CD4-positive, alpha-beta T cell (primary cell): ENCODE measurements around the gene CACNA1G. TPM values are rescaled to one million over a fixed set of nuclear protein-coding genes. Genes with fewer than 3 reads are reported as not detected.

Experiments used
- ATAC-seq: fragments of 200-7000 bp; cut with Tn5 transposase; one replicate; pipeline ENCODE4 v1.10.0; 2022; ENCODE audit warnings: mild to moderate bottlenecking; ENCODE audit not compliant: poor library complexity
- CTCF ChIA-PET: fragments of 350-600 bp; sonication (Branson Sonifier 250); formaldehyde crosslinking; loops from one replicate; lab custom pipeline; 2021; ENCODE audit warnings: antibody characterized with exemption, inconsistent platforms; lab: Charles Lee
- POLR2A ChIA-PET: fragments of 350-600 bp; sonication (Branson Sonifier 250); formaldehyde crosslinking; loops from one replicate; lab custom pipeline; 2021; ENCODE audit warnings: antibody characterized with exemption, inconsistent platforms; lab: Charles Lee
- DNase-seq, 14 experiments: peaks; one replicate each; pipeline ENCODE4 v3.0.0-alpha.2; 2013 to 2020; ENCODE audit warnings: mixed read lengths in 2 of 14
- H3K27ac ChIP-seq, 2 donors: one replicate each; pipeline versions ENCODE4 v1.5.1 to v1.7.0; 2013; ENCODE audit warnings: low read length in 2 of 2, low read depth in 1 of 2, mild to moderate bottlenecking in 1 of 2
- H3K27me3 ChIP-seq, 2 experiments: 1 replicate in 1 of 2; 2 replicates in 1 of 2; pipeline versions ENCODE4 v1.6.1 to v1.7.0; 2013; ENCODE audit warnings: low read length in 2 of 2, control low read depth in 1 of 2, mild to moderate bottlenecking in 1 of 2, moderate library complexity in 1 of 2; ENCODE audit not compliant: insufficient read depth in 2 of 2, control insufficient read depth in 1 of 2
- H3K36me3 ChIP-seq: one replicate; pipeline ENCODE4 v1.6.1; 2013; ENCODE audit warnings: low read length, control low read depth; ENCODE audit not compliant: insufficient read depth
- H3K4me1 ChIP-seq: one replicate; pipeline ENCODE4 v1.6.1; 2013; ENCODE audit warnings: low read length, control low read depth; ENCODE audit not compliant: insufficient read depth
- H3K4me3 ChIP-seq: one replicate; pipeline ENCODE4 v1.5.1; 2013; ENCODE audit warnings: mild to moderate bottlenecking, low read length, moderate library complexity
- H3K9me3 ChIP-seq, 2 experiments: 1 replicate in 1 of 2; 2 replicates in 1 of 2; pipeline versions ENCODE4 v1.6.1 to v1.7.0; 2013; ENCODE audit warnings: low read length in 2 of 2, mild to moderate bottlenecking in 2 of 2, control low read depth in 1 of 2, moderate library complexity in 1 of 2; ENCODE audit not compliant: control insufficient read depth in 1 of 2, insufficient read depth in 1 of 2
- H3K27ac Mint-ChIP-seq: one replicate; pipeline ENCODE4 v1.8.0; 2020; ENCODE audit warnings: mixed read lengths
- H3K27me3 Mint-ChIP-seq: one replicate; pipeline ENCODE4 v1.8.0; 2021; ENCODE audit warnings: mixed read lengths
- H3K36me3 Mint-ChIP-seq: one replicate; pipeline ENCODE4 v1.8.0; 2021; ENCODE audit warnings: low read depth, mixed read lengths
- H3K4me1 Mint-ChIP-seq: one replicate; pipeline ENCODE4 v1.8.0; 2021; ENCODE audit warnings: low read depth, mixed read lengths
- H3K4me3 Mint-ChIP-seq: one replicate; pipeline ENCODE4 v1.8.0; 2020; ENCODE audit warnings: mild to moderate bottlenecking, mixed read lengths
- H3K9me3 Mint-ChIP-seq: one replicate; pipeline ENCODE4 v1.8.0; 2020; ENCODE audit warnings: mixed read lengths
- intact Hi-C, 2 experiments: fragments of 100-400 bp; cut with DNase I in 1 of 2; cut with micrococcal nuclease in 1 of 2; formaldehyde crosslinking; loops; one replicate each; pipeline versions ENCODE4 v1.15.1 to v1.9.0; 2023 to 2025; cut with DNase I, micrococcal nuclease
- total RNA-seq, 174 experiments: library from RNA in 2 of 174; stranded (reverse) in 2 of 174; gene quantifications; one replicate each; pipeline ENCODE4 v1.2.3 and lab custom pipeline; 2021 to 2026
- TF ChIP-seq, protein P1 (sequence below): fragments of 200-600 bp; IDR thresholded peaks from one replicate; pipeline ENCODE4 v1.8.0; 2022; ENCODE audit warnings: antibody characterized with exemption, mild to moderate bottlenecking

Gene CACNA1G
- total RNA-seq, 2 experiments from 2014 or later = not detected

DNA sequence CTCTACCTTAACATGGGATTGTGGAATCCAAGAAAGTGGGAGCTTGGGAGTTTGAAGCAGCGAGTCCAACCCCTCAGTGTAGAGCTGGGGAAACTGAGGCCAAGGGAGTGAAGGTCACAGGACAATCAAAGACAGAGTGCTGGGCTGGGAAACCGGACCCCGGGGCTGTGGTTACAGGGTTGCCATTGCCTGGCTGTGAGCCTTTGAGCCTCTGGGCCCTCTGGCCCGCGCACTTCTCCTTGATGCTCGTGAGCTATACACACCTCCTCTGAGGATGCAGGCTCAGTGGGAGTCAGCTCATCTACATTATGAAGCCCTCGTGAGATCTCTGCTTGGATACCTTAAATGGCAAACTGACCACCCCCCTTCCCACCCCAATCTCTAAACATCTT is 76.3 kb downstream of the CACNA1G start:
- H3K4me1 ChIP-seq = peaks cover 9% of the 10 kb centered on the region
- H3K27me3 ChIP-seq = peaks cover 51 to 54% of the 10 kb centered on the region in 2 experiments
- no peaks in the 10 kb centered on the region for H3K36me3 Mint-ChIP-seq
- H3K9me3 ChIP-seq = no peaks in the 10 kb centered on the region
- no peak for DNase-seq
- intact Hi-C loops = no loop called here
- H3K36me3 ChIP-seq = no peaks in the 10 kb centered on the region
- H3K9me3 Mint-ChIP-seq = no peaks in the 10 kb centered on the region
- no peak overlapping the region for H3K27ac Mint-ChIP-seq
- no peak for ATAC-seq
- peaks cover 9% of the 10 kb centered on the region for H3K4me1 Mint-ChIP-seq
- no peak overlapping the region for H3K4me3 Mint-ChIP-seq
- peaks cover 81% of the 10 kb centered on the region for H3K27me3 Mint-ChIP-seq
- TF ChIP-seq, protein P1, sequence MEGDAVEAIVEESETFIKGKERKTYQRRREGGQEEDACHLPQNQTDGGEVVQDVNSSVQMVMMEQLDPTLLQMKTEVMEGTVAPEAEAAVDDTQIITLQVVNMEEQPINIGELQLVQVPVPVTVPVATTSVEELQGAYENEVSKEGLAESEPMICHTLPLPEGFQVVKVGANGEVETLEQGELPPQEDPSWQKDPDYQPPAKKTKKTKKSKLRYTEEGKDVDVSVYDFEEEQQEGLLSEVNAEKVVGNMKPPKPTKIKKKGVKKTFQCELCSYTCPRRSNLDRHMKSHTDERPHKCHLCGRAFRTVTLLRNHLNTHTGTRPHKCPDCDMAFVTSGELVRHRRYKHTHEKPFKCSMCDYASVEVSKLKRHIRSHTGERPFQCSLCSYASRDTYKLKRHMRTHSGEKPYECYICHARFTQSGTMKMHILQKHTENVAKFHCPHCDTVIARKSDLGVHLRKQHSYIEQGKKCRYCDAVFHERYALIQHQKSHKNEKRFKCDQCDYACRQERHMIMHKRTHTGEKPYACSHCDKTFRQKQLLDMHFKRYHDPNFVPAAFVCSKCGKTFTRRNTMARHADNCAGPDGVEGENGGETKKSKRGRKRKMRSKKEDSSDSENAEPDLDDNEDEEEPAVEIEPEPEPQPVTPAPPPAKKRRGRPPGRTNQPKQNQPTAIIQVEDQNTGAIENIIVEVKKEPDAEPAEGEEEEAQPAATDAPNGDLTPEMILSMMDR = no peak
- POLR2A ChIA-PET = no interaction called here
- CTCF ChIA-PET = interaction anchor here (1.4 kb wide), 1 partner anchor 10 kb away, joined by 3 read pairs; no protein-coding TSS in a partner anchor
- no peak overlapping the region for H3K4me3 ChIP-seq
- H3K27ac ChIP-seq = no peak overlapping the region

DNA sequence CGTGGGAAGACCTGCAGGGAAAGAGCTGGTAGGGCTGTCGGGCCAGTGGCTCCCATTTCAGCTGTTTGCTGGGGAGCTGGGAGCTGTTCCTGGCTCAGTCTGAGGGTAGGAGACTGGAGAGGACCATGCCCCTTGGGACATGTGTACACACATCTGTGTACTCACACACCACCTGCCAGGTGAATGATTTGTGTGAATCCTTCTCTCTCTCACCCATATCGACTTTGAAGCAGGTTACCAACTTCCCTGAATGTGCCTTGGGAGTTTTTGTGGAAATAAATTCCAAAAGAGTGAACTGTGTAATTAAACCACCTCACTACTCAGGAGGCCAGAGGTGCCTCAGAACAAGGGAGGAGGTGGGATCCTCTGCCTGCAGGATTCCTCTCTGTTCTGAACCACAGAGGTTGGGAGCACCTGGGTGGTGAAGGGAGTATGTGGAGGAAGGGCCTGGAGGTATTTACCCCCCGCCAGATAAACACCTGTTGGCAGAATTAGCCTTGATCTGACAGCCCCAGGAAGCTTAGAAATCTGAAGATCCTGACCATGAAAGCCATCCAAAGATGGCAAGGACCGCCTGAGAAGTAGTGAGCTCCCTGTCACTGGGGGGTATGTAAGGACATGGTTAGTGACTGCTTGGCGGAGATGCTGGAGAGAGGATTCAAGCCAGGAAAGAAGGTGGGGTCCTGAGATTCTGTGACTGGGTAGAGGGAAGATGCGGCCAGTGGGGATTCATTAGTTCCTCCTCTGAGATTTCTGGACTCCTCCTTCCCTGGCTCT is 77.5 kb downstream of the CACNA1G start:
- H3K4me1 ChIP-seq = peaks cover 9% of the 10 kb centered on the region
- CTCF ChIA-PET = interaction anchor here (1.2 kb wide), 1 partner anchor 92 kb away, joined by 3 read pairs; no protein-coding TSS in a partner anchor
- Mint-ChIP-seq H3K4me3 (no peak overlapping the region), H3K9me3 (no peaks in the 10 kb centered on the region), H3K27me3 (peaks cover 70% of the 10 kb centered on the region), H3K36me3 (no peaks in the 10 kb centered on the region), H3K27ac (no peak overlapping the region), H3K4me1 (peaks cover 7% of the 10 kb centered on the region)
- ATAC-seq = no peak
- TF ChIP-seq, protein P1 = no peak
- peaks cover 45 to 48% of the 10 kb centered on the region in 2 experiments for H3K27me3 ChIP-seq
- DNase-seq = no peak
- intact Hi-C loops = no loop called here
- H3K9me3 ChIP-seq = no peaks in the 10 kb centered on the region
- POLR2A ChIA-PET = no interaction called here
- H3K27ac ChIP-seq = no peak overlapping the region
- no peak overlapping the region for H3K4me3 ChIP-seq
- H3K36me3 ChIP-seq = no peaks in the 10 kb centered on the region

DNA sequence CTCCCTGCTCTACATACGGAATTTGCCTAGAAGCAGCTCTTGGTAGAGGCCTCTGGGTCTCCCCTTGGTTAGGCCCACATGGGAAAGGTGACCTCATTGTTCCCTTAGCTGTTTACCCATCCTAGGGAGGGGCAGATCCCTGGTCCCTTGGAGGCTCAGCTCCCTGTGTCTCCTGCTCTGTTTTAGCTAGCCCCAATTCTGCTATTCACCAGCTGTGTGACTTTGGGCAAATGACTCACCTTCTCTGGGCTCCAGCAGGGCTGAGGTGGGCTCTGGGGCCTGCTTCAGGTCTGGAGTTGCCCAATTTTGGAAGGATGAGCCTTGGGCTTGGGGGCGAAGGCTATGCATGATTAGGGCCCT is 78.1 kb downstream of the CACNA1G start:
- no peaks in the 10 kb centered on the region for H3K36me3 Mint-ChIP-seq
- Histone ChIP-seq H3K4me1 (peaks cover 9% of the 10 kb centered on the region), H3K4me3 (no peak overlapping the region), H3K27ac (no peak overlapping the region), H3K36me3 (no peaks in the 10 kb centered on the region), H3K9me3 (no peaks in the 10 kb centered on the region), H3K27me3 (peaks cover 44 to 48% of the 10 kb centered on the region in 2 experiments)
- H3K4me3 Mint-ChIP-seq = no peak overlapping the region
- TF ChIP-seq, protein P1 = no peak
- intact Hi-C loops = no loop called here
- peaks cover 3% of the 10 kb centered on the region for H3K4me1 Mint-ChIP-seq
- H3K27ac Mint-ChIP-seq = no peak overlapping the region
- no peaks in the 10 kb centered on the region for H3K9me3 Mint-ChIP-seq
- ATAC-seq (no peak), DNase-seq (no peak)
- peaks cover 70% of the 10 kb centered on the region for H3K27me3 Mint-ChIP-seq
- POLR2A ChIA-PET = no interaction called here
- CTCF ChIA-PET = interaction anchor here (1.2 kb wide), 1 partner anchor 92 kb away, joined by 3 read pairs; no protein-coding TSS in a partner anchor
